Measurements from ENCODE around the gene VWA5B1.
A peak's percentile ranks its signal among the peaks of the same experiment; 100 is the strongest.

The VWA5B1 gene

DNA sequence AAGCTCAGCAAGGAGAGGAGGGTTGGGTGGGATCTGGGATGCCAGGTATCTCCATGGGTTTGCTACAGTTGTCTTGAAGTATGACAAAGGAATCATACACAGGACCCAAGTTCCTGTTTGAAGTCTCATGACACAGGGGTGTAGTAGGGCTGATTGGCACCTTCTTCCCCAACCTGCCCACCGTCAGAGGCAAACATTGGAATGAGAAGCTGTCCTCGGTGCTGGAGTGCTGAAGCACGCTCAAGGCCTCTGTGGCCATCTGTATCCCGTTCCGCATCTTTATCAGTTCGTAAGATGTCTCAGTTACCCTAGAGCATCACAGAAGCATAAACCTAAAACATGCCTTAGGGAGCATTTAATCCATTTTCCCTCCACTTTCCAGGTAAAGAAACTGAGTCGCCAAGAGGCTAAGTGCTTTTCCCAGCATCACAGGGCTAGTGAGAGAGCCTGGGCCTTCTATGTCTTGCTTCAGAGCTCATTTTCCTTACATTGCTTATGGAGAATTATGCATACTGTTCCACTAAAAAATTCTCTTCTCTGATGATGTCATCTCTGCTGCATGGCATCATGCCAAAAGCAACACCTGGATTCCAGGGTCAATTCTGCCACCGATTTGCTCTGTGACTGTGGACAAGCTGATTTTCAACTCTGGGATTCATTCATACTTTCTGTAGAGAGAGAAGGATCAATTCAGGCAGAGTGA lies 34.2 kb downstream of the VWA5B1 start:
- no peak for DNase-seq

DNA sequence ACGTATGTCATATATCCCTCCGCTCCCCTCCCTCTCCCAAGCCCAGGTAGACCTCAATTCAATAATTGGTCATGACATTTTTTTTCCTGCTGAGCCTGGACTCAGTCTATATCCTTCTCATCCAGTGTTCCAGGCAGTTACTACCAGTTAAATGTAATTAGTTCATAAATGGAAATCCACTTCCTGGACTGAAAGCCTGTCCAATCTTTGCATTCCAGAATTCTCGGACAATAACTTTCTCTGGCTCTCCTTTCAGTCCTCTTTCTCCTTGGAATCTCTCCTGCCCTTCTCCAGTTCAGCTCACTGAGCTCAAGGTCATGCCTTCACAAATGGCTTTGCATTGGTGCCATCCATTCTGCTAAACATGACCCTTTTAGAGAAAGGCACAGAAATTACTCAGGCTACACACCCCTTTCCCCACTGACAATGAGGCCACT lies 34.8 kb downstream of the VWA5B1 start:
- DNase-seq: no peak

DNA sequence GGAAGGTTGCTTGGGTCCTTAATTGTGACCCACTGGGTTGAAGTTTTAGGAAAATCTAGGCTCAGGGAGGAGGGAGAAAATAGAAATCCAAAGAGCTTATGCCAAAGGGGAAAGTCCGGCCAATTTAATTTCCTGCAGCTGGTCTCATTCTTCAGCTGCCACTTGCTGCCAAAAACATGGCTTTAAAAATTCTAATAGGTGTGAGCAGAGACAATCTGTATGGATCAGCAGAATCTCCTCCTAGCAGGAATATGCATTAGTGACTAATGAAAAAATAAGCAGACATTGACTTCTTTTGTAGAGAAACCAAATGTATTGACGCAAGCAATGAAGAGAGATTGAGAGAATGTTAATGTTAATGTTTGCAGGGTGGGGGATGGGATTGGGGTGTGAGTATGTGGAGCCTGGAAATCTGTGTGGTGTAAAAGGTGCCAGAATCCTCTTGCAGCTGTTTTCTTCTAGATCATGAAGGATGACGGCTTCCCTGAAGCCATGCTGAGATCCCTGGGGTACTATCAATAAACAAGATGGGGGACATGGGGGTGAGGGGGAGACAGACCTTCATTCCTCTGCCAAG lies 35.3 kb downstream of the VWA5B1 start:
- no peak for DNase-seq

DNA sequence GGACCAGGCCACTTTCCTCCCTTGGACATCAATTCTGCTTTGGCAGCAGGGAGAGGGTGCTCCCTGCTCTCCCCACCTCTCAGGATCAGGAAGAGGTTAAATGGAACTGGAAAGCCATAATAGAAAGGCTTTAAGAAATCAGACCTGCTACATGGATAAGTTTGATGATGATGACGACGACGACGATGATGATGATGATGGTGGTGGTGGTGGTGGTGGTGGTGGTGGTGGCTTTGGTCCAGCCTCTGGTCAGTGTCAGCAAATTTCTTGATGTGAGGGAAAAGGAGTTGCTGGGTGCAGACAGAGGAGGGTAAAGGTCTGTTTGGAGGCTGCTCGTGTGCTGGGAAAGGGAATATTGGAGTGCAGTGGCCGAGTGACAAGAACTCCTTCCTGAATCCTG lies 36.8 kb downstream of the VWA5B1 start:
- no peak for DNase-seq

DNA sequence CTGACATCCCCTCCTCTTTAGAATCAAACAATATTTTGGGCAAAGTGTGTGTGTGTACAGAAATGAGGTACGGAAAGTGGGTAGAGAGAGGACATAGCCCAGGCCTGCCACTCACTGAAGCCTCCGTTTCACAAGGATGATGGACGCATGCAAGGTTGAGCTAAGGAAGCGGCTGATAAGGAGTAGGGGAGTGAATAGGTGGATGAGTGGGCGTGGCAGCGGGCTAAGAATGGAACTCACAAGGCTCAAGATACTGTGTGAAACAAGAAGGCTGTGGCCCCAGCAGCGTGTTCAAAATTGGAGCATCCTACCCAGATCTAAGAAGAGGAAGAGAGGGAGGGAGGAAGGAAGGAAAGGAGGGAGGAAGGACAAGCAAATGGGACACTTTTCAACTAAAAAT lies 37.5 kb downstream of the VWA5B1 start:
- DNase-seq: no peak

DNA sequence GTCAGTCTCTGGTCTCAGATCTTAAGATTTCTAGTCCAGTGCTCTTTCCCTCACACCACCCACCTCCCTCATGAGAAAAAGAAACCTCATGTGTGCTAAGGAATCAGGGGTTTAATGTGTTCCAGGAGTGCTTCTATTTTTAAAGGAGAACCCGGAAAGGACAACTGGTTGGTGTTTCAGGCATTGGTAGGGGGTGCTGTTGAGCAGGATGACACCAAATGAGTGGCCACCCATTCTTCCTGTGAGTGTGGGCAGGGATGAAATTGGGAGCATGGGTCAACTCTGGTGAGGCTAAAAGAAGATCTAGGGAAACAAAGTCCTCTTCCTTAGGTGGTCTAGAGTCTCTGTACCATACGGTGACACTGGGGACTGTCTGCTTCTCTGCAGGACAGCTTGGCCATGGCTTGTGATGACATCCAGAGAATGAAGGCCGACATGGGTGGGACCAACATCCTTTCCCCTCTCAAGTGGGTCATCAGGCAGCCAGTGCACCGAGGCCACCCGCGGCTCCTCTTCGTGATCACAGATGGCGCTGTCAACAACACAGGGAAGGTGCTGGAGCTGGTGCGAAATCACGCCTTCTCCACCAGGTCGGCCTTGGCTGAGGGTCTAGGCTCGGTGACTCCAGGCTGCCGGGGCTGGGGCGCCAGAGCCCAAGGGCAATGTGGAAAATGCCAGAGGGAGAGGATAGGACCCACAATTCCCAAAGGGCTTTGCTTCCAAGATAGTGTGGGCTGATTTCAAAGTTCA lies 39.3 kb downstream of the VWA5B1 start:
- DNase-seq: no peak

DNA sequence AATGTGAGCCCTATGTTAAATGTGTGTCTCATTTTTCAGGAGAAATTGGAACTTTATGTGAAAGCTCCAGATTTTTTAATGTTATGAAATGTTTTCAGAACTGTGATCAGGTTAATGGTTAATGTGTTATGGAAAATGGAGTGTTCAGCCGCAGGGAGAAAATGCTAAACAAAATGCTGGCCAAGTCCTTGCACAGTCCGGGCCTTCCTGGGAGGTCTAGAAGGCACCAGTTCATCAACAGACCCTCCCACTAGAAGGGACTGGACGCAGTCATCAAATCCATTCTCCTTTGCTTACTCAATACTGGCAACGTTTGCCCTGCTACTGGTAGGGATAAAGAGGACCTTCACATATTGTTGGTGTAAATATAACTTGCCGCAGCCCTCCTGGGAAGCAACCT lies 43.4 kb downstream of the VWA5B1 start:
- no peak for DNase-seq

DNA sequence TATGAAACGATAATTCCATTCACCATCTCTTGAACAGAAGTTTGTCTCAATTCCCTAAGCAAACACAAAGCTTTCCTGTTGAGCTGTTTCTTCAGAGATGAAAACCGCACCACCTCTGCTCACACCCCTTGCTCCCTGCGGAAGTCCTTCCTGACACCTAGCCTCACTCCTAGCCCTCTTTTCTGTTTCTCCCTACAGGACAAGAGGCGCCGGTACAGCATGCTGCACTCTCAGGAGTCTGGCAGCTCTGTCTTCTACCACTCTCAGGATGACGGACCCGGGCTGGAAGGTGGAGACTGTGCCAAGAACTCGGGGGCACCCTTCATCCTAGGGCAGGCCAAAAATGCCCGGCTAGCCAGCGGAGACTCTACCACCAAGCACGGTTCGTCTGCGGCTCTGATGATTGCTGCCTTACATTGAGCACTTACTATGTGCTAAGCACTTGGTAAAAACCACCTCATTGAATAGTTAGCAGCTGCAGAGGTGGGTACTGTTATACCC lies 45.5 kb downstream of the VWA5B1 start:
- DNase-seq: no peak

DNA sequence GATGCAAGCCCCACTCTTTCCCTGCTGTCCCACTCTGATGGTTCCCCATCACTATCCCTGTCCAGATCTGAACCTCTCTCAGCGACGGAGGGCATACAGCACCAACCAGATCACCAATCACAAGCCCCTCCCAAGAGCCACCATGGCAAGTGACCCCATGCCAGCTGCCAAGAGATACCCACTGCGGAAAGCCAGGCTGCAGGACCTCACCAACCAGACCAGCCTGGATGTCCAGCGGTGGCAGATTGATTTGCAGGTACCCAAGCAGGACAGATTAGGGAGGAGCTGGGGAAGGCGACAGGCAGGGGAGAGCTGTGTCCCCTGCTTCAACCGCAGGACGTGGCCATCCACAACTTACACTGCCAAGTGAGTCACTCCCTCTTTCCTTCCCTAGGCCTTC lies 46.9 kb downstream of the VWA5B1 start:
- no peak for DNase-seq

DNA sequence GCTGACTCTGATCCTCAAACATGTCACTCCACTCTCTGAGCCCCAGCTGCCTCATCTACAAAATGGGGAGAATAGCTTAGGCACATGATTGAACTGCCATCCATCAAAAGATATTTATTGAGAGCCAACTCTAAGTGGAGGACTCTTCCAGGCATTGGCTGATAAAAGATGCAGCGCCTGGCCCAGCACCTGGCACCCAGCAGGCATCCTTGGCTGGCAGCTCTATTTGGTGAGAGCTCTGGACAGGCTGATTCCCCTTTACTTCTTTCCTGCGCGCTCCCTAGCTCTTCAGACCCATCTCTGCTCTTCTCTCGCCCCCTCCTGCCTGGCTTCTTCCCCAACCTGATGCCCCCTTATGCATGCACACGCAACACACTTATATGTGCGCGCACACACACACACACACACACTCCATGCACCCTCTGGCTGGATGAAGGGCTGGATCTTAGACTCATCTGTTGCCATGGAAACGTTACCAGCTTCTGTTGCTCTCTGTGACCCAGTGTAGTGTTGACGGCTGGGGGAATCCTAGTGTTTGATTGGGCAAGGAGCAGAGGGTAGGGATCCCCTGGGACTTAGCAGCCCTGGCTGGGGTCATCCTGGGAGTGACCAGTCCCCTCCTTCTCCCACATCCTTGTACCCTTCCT lies 49.3 kb downstream of the VWA5B1 start:
- no peak for DNase-seq

DNA sequence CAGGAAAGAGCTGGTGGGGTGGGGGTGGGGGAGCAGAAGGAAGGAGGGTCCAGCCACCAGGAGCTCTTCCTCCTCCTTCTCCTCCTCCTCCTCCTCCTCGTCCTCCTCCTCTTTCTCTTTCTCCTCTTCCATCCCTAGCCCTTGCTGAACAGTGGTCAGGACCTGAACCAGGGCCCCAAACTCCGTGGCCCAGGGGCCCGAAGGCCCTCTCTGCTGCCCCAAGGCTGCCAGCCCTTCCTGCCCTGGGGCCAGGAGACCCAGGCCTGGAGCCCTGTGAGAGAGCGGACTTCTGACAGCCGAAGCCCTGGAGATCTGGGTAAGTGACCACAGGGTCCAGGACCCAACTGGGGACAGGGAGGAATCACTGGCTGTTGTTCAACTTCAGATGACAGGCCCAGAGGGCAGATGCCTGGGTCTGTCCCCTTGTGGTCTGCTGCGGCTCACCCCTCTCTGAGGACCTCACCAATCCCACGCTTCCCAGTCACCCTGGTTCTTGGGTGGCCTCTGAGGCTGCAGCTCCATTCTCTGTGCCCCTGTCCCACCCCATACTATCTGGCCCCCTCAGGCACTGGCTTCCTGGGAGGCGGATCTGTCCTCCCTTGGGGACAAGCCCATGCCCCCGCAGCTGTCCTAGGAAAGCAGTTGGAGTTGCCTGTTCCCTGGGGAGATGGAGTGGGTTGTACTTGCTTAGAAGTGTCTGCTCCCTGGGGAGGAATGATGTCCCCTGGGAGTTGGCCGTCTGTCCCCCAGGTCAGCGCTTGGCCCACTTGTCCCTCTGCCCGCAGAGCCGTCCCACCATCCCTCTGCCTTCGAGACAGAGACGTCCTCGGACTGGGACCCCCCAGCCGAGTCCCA lies 51.8 kb downstream of the VWA5B1 start:
- no peak for DNase-seq

DNA sequence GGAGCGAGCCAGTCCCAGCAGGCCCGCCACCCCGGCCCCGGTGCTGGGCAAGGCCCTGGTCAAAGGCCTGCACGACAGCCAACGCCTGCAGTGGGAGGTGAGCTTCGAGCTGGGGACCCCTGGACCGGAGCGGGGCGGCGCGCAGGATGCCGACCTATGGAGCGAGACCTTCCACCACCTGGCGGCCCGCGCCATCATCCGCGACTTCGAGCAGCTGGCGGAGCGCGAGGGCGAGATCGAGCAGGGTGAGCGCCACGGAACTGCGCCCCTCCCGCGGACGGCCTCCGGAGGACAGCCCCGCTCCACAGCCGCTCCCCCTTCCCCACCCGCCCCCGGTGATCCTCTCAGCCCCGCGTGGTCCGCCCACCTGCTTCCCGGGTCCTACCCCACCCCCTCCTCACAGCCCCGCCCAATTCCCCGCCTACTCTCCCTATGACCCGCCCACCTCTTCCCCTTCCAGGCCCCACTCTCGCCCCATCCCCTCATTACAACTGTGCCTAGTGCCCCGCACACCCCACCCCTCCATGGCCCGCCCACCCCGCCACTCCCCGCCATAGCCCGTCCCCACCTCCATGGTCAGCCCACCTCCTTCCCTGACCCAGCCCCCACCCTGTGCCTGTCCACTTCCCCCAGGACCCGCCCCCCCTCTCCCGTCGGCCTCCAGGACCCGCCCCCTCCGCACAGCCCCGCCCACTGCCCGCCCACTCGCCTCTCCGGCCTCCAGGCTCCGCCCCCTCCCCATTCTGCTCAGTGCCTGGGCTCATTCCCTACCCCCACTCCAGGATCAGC lies 52.7 kb downstream of the VWA5B1 start:
- DNase-seq: peak; percentile 40

DNA sequence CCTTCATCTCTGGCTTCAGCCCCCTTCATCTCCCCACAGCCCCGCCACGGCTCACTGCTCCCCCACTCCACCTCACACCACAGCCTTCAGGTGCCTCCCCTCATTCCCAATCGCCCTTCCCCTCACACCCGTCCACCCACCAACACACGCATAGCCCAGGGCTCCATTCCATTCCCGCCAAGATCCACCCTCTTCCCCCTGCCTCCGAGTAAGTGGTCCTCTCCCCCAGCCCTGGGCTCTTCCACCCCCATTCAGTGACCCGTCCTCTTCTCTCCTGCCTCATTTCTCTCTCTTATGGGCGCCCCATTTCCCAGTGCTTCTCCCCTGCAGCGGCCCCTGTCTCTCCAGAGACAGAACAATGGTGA lies 53.2 kb downstream of the VWA5B1 start:
- DNase-seq: no peak

DNA sequence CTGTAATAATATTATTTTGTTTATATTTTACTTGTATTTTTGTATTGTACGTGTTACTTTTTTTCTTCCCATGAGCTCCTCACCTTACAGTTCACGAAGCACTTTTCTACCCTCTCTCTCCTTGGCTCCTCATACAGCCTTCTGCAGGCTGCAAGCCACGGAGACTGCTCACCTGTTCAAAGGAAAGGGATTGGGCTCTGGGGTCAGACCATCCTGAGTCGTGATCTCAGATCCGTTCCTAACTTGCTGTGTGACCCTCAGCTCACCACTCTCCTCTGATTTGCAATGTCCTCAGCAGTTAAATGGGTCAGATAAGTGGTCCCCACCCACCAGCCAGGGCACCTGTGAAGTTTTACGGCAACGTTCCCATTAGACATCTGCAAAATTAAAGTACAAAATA lies 54.1 kb downstream of the VWA5B1 start:
- DNase-seq: no peak

DNA sequence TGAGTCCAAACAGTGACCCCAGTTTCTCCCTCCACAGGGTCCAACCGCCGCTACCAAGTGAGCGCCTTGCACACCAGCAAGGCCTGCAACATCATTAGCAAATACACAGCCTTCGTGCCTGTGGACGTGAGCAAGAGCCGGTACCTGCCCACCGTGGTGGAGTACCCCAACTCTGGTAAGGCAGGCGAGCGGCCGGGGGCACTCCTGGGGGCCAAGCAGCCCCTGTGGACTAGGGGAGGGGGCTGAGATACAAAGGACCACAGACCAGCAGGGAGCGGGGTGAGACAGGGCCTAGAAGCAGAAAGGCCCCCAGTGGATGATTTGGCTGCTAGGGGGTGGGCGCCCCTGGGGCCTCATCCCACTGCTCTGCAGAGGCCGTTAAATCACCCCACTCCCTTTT lies 54.7 kb downstream of the VWA5B1 start:
- no peak for DNase-seq

DNA sequence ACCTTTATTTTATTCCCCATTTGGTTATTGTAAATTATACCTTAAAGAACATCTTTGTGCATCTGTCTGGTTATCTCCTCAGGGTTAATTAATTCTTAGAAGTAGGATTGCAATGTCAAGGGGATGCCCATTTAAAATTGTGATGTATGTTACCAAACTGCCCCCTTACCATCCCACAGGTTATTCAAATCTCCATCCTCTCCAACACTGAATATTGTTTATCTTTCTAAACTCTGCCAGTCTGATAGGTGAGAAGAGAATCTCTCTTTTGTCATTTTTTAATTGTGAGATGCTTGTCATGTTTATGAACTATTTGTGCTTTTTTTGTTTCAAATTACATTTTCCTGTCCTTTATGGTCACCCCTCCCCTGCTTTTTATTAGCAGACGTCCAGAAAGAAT lies 55.8 kb downstream of the VWA5B1 start:
- DNase-seq: no peak

DNA sequence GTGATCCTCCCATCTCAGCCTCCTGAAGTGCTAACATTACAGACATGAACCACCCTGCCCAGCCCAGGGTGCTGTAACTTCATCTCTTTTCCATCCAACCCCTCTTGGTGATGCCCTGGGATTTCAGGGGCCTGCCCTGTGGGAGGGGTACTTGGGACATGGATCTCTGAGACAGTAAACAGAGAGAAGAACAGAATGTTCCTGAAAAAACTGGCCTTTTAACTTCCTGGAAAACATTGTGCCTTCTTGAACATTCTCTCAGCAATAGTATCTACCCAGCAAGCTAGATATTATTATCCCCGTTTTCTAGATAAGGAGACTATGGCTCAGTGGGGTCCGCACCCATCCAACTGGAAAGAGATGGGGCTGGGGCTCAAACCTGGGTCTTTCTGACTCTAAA lies 57.0 kb downstream of the VWA5B1 start:
- DNase-seq: no peak

DNA sequence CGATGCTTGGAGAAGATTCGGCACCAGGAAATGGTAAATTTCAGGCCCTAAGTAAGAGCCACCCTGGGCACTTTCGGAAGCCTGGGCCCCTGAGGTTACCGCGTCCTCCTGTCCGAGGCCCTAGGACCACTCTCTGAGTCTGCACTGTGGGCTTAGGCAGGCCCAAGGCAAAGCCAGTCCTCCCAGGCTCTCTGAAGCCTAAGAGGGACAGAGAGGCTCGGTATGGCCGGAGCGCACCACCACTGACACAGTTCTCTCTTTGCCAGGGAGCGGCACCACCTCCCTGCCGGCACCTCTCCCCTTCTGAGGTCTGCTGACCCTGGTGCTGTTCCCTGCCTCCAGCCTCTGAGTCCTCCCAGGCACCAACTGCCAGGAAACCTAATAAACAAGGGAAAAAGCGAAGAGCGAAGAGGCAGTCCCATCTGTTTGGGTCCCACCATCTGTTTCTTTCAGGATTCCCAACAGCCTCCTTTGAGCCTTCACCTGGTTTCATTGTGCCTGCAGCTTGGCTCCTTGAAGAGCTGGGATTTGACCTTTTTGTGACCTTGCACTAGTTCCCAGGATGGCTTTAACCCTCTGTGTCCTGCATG lies 57.7 kb downstream of the VWA5B1 start:
- DNase-seq: no peak

DNA sequence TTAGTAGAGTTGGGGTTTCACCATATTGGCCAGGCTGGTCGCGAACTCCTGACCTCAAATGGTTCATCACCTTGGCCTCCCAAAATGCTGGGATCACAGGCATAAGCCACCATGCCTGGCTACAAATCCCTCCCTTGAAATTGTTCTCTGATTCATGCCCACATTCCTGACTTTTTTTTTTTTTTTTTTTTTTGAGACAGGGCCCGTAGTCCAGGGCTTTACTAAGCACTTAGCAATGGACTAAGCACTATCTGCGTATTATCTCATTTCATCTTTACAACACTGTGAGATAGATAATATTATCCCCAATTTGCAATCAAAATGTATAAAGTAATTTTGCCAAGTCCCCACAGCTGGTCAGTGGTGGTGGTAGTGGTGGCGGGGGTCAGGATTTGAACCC lies 58.9 kb downstream of the VWA5B1 start:
- DNase-seq: no peak

DNA sequence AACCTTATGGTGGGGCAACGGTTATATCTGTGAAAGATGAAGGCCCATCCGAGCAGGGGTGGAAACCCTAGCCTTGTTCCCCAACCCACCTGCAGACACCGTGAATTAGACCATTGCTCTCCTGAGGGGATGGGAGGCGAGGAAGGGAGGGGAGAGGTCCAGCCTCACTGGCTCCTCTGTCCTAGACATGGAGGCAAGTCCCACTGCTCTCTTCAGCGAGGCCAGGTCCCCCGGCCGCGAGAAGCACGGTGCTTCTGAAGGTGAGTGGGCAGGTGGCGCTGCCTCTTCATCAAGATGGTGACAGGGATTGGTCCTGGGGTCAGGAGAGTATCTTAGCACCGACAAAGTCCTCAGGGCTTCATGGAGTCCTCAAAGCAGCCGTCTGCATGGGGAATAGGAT lies 59.3 kb downstream of the VWA5B1 start:
- no peak for DNase-seq

DNA sequence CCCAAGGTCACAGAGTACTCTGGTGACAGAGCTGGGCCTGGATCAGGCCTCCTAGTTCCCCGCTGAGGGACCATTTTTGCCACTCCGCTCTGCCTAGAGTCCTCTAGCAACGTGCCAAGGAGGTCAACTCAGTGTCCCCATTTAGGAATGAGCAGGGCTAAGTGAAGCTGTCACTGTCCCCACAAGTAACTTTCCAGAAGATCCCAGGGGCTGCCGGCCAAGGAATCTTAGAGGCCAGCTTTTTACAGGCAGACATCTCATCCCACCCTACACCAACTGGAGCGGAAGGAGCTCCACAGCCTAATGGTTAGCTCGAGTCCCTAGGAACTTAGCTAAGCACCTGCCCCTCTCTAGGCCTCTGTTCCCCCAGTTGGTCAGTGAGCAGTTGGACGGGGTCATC lies 59.7 kb downstream of the VWA5B1 start:
- DNase-seq: no peak
